ENCODE data around the gene CCSER1.

CCSER1 gene

DNA sequence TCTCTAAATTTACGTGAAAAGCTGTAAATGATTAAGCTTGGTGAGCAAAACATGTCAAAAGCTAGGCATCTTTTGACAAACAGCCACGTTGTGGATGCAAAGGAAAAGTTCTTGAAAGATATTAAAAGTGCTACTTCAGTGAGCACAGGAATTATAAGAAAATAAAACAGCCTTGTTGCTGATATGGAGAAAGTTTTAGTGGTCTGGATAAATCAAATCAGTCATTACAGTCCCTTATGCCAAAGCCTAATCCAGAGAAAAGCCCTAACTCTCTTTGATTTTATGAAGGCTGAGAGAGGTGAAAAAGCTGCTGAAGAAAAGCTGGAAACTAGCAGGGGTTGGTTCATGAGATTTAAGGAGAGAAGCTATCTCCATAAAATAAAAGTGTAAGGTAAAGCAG lies 487.2 kb downstream of the CCSER1 start:
- TF ChIP-seq, protein P1, sequence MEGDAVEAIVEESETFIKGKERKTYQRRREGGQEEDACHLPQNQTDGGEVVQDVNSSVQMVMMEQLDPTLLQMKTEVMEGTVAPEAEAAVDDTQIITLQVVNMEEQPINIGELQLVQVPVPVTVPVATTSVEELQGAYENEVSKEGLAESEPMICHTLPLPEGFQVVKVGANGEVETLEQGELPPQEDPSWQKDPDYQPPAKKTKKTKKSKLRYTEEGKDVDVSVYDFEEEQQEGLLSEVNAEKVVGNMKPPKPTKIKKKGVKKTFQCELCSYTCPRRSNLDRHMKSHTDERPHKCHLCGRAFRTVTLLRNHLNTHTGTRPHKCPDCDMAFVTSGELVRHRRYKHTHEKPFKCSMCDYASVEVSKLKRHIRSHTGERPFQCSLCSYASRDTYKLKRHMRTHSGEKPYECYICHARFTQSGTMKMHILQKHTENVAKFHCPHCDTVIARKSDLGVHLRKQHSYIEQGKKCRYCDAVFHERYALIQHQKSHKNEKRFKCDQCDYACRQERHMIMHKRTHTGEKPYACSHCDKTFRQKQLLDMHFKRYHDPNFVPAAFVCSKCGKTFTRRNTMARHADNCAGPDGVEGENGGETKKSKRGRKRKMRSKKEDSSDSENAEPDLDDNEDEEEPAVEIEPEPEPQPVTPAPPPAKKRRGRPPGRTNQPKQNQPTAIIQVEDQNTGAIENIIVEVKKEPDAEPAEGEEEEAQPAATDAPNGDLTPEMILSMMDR (IDR thresholded peaks at IDR 0.05; ENCODE audit: extremely low read depth, missing control alignments), result no peak
- DNase-seq (ENCODE audit: low spot score), result no peak

DNA sequence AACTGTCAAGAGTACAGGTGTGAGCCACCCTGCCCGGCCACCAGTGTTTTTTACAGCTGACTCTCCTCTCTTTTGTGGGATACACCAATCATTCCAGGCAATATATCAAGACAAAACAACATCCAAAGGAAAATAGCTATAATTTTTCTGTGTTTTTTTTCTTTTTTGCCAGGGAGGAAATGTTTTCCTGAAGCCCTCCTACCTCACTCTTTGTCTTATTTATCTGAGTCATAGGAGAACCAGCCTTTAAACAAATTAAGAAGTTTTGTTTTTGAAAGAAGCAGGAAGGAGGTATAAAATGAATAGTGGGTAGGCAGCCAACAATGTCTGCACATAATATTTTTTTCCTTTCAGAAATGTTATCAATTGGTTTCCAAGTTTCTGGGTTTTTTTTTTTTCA lies 493.9 kb downstream of the CCSER1 start:
- TF ChIP-seq, protein P1 (IDR thresholded peaks at IDR 0.05; ENCODE audit: extremely low read depth, missing control alignments), result no peak
- DNase-seq (ENCODE audit: low spot score), result no peak

DNA sequence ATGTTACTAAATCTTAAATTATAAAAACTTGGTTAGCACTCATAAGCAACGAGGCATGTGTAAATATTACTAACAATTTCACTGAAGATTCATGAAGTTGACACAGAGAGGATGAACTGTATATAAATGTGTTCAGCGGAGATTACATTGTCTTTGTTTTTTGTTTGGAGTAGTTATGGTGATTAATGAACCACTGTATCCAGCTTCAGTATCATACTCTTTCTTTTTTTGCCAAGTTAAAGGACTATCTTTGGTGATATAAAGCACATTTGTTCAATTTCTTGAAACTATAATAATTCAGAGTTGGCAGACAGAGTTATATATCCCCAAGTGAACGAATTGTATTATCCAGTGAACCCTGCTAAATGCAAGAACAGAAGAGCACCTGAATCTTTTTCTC lies 497.6 kb downstream of the CCSER1 start:
- no peak for DNase-seq (ENCODE audit: low spot score)
- TF ChIP-seq, protein P1 (IDR thresholded peaks at IDR 0.05; ENCODE audit: extremely low read depth, missing control alignments), result no peak

DNA sequence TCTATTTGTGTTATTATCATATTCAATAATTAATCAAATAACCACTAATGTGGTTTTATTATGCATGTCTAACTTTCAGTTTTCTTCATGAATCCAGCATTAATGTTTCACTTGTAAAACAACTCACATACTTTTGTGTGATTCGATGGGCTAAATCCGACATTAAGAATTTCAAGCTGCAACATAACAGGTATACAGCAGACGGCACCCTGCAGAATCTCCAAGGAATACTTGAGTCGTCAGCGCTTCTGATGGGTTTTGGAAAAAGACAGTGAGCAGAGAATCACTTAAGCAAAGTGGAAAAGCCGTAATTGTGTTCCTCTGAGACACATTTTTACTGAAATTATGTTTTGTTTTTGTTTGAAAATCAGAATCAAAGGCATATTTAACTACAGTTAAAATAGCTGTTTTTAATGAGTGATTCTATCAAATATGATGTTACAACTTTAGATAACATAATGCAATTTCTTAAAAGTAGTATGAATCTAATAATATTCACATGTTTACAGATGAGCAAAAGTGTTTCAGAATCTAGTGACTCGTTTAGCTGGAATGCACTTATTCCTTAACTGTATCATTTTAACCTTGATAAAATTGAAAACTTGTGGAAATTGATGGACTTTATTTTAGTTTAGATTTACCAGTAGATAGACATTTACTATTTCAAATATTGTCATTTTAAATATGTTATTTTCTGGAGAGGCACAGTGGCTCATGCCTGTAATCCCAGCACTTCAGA lies 514.8 kb downstream of the CCSER1 start:
- no peak for DNase-seq (ENCODE audit: low spot score)
- TF ChIP-seq, protein P1 (IDR thresholded peaks at IDR 0.05; ENCODE audit: extremely low read depth, missing control alignments), result no peak

DNA sequence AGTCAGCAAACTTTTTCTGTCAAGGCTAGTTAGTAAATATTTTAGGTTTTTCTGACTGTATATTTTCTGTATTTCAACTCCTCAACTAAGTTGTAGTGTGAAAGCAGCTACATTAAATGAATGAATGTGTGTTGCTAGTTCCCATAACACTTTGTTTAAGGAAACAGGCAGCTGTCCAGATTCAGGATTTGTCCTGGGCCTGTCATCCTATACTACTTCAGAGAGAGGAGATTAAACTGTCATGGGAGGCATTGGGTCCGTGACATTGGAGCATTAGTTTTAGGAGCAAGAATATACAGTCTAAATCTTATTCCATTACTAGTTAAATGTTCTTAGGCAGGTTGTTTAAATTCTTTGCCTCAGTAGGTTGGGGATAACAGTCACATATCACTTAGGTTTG lies 516.0 kb downstream of the CCSER1 start:
- no peak for DNase-seq (ENCODE audit: low spot score)
- TF ChIP-seq, protein P1 (IDR thresholded peaks at IDR 0.05; ENCODE audit: extremely low read depth, missing control alignments), result no peak

DNA sequence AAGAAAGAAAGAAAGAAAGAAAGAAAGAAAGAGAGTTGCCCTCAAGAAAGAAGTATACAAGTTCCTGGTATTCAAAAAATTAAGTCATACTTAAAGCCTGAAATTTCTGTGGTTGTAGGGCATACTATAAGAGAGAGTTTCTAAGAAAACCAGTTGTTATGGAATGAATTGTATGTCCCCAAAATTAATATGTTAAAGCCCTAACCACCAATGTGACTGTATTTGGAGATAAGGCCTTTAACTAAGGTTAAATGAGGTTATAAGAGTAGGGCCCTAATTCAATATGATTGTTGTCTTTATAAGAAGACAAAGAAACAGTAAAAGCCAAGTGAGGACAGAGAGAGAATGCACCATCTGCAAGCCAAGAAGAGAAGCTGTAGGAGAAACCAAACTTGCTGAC lies 521.1 kb downstream of the CCSER1 start:
- TF ChIP-seq, protein P1 (IDR thresholded peaks at IDR 0.05; ENCODE audit: extremely low read depth, missing control alignments), result no peak
- DNase-seq (ENCODE audit: low spot score), result no peak

DNA sequence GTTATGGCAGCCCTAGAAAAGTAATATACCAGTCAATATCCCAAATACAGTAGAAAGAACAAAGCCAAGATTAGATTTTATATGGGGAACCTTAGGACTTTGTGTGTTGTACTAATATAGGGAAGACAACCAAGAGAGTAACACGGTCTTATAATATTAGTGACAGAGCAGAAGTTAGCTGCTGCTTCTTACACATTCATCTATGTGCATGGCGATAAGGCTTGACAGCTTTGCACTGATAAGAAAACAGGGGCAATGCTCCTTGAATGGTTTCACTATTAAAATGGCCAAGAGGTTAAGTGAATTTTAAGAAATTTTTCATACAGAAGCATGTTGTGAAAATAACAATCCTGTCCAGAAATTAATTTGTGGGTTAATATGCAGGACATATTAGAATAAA lies 521.6 kb downstream of the CCSER1 start:
- TF ChIP-seq, protein P1 (IDR thresholded peaks at IDR 0.05; ENCODE audit: extremely low read depth, missing control alignments), result no peak

More for the DNA sequence above, 521.6 kb downstream of the CCSER1 start:
- no peak for DNase-seq (ENCODE audit: low spot score)
